Ecto neural progenitor cell (in vitro differentiated cells): ENCODE results near the gene CALN1.
"Not testable (repeated sequence)": the region's sequence is repeated elsewhere in the genome, so short reads cannot be mapped to it uniquely, and the experiment has no call there.

Source experiments
- DNase-seq: peaks from one replicate; pipeline ENCODE4 v3.0.0-alpha.2; 2018; ENCODE audit warnings: low spot score

Gene CALN1

DNA sequence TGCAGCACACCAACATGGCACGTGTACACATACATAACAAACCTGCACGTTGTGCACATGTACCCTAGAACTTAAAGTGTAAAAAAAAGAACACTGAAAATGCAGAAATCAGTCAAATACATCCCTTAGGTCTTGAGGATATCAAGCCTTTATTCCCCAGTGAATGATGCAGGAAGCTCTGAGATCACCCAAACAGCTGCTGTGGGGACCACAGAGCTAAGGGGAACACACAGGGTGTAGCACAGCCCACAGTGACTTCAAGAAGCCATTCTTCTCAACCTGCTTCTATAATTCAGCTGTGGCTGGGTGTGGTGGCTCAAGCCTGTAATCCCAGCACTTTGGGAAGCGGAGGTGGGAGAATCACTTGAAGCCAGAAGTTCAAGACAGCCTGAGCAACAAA is 314.9 kb downstream of the CALN1 start:
- no peak for DNase-seq

DNA sequence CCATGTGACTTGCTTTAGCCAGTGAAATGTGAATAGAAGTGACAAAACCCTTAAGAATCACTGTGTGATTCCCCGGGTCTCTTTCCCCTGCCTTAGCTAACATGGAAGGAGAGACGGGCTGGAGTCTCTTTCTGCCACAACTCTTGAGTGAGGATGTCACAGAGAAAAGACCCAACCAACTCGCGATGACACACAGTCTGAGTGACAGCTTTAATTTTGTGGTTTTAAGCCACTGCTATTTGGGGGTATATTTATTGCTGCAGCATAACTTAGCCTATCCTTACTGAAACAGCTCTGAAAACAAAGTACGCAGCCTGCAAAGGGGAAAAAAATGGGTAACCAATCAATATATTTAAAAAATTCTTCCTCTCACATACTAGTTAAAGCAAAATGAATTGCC is 319.4 kb downstream of the CALN1 start:
- no peak for DNase-seq

DNA sequence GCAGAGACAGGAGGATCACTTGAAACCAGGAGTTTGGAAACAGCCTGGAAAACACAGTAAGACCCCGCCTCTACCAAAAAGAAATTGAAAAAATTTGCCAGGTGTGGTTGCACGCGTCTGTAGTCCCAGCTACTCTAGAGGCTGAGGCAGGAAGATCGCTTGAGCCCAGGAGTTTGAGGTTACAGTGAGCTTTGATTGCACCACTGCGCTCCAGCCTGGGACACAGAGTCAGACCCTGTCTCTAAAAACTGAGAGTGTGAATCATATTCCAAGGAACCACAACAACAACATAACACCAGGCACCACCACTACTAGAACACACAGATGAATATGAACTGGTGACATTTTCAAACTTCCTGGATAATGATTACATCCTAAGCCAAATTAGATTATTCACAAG is 324.2 kb downstream of the CALN1 start:
- no peak for DNase-seq

DNA sequence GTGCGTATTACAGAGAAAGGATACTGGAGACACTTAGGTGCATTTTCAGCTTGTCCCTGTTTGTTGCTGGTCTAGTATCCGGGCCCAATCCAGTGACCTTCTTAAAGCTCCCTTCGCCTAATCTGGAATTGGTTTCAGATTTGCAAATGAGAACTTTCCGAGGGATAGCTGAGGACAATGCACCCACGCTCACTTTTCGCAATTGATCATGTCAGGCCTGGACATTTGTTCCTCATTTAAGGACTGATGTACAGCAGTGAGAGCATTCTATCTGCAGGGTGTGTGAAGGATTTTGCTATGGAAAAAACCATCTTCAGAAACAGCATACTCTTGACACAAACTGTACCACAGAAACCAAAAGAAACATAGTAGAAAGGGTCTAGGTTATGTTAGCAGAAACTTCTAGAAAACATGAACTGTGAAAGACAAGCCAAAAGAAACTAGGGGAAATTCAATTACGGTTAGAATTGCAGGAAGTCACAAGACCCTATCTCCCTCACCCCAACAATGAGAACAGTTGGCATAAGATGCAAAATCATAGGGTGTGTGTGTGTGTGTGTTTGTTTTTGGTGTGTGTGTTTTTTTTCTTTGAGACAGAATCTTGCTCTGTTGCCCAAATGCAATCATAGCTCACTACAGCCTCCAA is 331.1 kb downstream of the CALN1 start:
- DNase-seq, result no peak

- no peak for DNase-seq
Measured at GRCh38 chr7:72080341-72080766, 331.8 kb downstream of the CALN1 start.

DNA sequence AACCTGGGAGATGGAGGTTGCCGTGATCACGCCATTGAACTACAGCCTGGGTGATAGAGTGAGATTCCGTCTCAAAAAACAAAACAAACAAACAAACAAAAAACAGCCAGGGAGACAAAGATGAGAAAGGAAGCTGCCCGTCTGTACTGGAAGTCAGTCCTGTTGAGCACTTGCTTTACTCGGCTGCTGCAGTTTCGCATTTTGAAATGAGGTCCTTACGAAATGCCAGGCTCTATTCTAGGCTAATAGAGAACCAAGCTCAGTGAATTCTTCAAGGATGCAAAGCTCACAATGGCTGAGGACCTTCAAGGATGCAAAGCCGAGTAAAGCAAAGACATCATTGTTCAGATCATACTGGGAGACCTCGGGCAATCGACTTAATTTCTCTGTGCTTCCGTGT is 333.3 kb downstream of the CALN1 start:
- DNase-seq, result no peak

- no peak for DNase-seq
Measured at GRCh38 chr7:72078301-72078700, 333.8 kb downstream of the CALN1 start.

DNA sequence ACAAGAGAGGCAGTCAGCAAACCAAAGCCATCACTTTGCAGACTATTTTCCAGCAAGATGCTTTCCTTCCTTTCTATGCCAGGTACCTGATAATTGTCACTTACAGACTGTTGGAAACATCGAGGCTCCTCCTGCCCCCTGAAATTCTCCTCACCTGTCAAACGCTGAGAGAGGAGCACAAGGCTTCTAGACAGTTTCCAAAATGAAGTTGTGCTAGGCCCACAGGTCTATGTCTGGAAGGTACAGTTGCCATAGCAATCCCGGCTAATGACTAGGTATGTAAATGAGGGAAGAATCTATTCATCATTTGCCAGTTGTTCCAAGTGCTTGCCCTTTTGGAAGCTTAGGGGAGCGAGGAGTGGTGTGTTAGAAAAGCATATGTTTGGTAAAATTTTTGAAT is 334.4 kb downstream of the CALN1 start:
- no peak for DNase-seq

DNA sequence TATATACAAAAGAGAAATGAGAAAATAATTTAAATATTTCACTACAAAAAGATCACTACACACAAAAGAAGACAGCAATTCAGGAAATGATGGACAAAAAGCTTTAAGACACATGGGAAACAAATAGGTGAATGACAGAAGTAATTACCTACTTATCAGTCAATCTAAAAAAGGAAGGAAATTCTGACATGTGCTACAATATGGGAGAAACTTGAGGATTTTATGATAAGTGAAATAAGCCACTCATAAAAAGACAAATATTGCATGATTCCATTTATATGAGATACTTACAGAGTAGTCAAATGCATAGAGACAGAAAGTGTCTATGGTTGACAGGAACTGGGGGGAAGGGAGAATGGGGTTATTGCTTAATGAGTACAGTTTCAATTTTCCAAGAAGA is 339.2 kb downstream of the CALN1 start:
- no peak for DNase-seq

- no peak for DNase-seq
Measured at GRCh38 chr7:72069263-72069662, 342.9 kb downstream of the CALN1 start.

DNA sequence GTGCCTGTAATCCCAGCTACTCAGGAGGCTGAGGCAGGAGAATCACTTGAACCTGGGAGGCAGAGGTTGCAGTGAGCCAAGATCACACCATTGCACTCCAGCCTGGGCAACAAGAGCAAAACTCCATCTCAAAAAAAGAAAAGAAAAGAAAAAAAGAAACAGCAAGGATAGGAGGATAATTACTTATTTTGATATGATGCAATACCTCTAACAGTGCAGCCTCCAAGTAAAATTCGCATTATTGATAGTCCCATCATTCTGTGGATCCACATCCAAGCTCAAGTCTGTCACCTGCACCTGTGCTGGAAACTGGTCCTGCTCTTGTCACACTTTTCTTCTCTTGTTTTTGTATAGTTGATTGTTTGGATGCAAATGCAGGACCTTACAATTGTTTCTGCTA is 346.4 kb downstream of the CALN1 start:
- not testable (repeated sequence) for DNase-seq

DNA sequence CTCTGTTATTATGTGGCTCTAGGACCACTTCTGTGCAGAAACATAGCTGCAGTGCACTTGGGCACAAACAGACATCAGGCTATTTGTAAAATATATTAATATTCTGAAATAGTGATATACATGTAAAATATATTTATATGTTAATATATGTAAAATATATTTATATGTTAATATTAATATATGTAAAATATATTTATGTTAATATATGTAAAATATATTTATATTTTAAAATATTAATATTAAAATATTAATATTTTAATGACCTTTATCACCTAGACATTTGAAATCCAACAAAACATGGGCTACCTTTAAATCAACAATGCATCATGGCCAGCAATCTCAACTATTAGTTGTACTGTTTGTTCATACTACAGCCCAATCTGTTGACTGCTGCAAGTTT is 347.2 kb downstream of the CALN1 start:
- no peak for DNase-seq

- DNase-seq, result no peak
Measured at GRCh38 chr7:72063330-72063729, 348.8 kb downstream of the CALN1 start.

DNA sequence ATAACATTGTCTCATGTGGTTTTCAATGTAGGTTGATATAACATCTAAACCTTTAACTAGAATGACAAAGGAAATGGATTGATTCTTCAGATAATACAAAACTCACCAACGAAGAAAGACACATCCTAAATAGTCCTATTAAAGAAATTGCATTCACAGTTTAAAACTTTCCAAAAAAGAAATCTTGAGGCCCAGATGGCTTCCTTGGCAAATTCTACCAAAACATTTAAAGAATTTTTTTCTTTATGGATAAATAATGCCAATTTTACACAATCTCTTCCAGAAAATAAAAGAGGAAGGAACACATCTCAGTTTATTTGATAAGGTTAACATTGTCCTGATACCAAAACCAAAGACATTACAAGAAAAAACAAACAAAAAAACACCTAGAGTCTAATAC is 349.5 kb downstream of the CALN1 start:
- DNase-seq, result no peak

- DNase-seq, result no peak
Measured at GRCh38 chr7:72059925-72060324, 352.2 kb downstream of the CALN1 start.

DNA sequence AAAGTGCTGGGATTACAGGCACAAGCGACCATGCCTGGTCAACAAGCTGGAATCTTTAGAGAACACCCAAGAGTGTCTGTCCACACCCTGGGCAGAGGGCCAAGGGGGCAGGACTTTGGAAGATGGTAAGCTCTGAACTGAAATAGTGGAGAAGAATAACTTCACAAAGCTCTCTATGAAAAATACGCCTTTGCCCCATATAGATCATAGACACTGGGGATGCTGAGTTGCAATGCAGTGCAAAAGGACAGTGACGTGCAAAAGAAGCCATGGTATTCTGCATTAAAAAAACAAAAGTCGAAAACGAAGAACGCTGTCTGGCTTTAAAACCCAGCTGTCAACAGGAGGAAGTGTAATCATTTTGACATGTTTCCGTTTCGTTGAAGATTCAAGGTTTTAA is 353.6 kb downstream of the CALN1 start:
- no peak for DNase-seq

DNA sequence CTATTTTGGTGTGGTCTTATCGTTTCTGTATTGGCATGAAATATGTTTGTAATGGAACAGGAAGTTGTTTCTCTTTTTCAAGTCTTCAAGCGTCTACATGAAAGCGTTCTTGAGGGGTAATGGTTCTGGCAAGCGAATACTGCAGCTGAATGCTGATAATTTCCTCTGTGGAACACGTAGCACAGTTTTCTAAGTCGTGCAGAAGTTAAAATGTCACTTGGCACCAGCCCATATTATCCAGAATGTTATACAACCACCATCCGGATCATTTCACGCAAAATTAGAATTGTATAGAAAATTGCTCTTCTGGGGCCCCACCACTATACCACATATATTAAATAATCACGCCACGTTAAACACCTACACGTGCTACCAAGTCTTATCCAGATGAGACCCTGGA is 354.3 kb downstream of the CALN1 start:
- DNase-seq, result no peak

DNA sequence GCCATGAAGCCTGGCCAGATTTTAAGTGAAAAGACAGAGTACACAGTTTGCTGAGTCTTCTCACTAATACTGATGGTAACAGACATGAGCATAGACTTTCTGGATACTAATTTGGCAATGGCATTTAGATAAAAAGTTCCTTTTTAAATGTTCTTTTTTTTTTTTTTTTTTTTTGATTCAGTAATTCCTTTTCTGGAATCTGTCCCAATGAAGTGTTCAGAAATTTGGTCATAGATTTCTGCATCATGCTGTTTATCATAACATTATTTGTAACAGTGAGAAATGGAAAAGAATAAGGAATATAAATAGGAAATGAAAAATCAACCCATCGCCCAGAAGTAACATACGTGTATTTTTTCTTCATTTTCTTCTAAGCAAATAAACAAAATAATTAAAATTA is 354.9 kb downstream of the CALN1 start:
- no peak for DNase-seq

DNA sequence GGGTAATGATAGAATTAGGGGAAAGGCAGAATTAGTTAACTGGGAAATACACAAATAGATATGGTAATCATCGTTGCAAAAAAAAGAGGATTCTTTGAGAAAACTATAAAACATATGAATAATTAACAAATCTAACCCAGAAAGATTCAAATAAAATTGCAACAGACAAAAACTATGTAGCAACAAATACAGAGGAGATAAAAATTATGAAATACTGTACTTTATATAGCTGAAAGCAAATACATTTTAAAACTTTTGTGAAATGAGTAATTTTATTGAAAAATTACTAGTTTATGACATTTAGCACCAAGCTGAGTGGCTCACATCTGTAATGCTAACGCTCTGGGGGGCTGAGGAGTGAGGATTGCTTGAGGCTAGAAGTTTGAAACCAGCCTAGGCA is 356.7 kb downstream of the CALN1 start:
- DNase-seq, result no peak

DNA sequence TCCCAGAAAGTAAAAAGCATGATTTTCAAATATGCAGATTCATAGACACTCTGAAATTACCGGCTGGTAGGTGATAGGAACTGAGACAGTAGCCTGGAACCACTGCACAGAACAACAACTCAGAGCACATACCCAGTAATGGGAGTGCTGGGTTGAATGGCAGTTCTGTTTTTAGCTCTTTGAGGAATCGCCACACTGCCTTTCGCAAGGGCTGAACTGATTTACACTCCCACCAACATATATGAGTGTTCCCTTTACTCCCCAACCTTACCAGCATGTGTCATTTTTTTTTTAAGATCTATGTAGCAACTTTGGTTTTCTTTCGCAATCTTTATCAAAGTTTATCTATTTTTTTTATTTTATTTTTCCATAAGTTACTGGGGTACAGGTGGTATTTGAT is 358.8 kb downstream of the CALN1 start:
- DNase-seq, result peak; percentile 1

GRCh38 chr7:72048420-72048819 is 363.7 kb downstream of the CALN1 start:
- DNase-seq, result no peak

DNA sequence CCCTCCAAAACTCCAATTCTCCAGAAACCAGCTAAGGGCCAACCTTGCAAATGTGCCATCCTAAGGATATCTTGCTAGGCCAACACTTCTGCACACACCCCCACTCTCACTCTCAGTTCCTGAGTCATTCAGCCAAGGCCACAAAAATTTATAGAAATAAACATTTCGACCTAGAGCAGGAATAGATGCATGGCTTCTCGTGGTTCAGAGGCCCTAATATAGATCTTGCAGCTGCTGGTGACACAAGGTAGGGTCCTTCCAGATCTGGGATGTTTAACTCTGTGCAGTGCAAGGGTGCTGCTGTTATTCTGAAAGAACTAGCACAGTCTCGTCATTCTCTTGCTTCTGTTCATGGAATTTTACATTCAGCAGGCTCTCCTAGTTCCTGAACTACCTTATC is 369.3 kb downstream of the CALN1 start:
- no peak for DNase-seq

GRCh38 chr7:72040641-72041040 is 371.5 kb downstream of the CALN1 start:
- DNase-seq, result no peak

DNA sequence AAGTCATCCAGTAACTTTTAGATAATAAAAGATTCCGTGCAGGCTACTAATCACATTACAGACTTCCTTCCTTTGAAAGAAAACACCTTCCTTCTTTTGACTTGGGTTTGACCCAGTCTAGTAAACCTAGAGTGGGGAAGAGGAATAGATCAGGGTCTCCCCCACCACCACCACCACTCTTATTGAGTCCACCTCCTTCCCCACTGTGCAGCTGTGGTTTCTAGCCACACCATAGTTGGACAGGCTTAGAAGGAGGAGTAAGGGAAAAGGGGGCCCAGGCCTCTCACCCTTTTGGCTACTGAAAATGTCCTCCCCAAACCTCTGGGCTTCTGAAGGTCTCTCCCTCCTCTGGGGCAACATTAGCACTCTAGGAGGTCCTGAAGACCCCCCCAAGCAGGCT is 372.7 kb downstream of the CALN1 start:
- no peak for DNase-seq
